ENCODE data around the gene SLC9A9.

The SLC9A9 gene

DNA sequence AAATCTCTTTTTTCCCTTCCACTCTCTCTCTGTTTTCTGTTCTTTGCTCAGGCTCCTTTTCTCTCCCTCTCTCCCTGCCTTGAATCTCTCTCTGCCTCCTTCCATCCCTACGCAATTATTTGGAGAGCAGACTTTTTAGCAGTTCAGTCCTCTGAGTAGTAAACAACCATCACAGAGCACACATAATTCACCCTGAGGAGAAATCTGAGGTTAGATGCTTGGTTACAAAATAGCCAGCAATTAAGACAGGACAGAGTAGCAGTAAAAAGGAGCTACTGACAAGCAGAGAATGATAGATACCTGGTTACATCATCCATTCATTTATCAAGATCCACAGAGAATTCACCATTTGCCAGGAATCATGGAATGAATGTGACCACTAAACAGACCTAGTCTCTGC is 25.5 kb downstream of the SLC9A9 start:
- Histone ChIP-seq H3K9me3 (ENCODE audit: low read length) (no peaks in the 10 kb centered on the region), H3K27ac (ENCODE audit: low read depth, low read length) (no peak overlapping the region), H3K9ac (ENCODE audit: low read length) (no peak overlapping the region), H3K4me3 (ENCODE audit: low read depth in 1 of 2, low read length in 2 of 2) (no peak overlapping the region), H3K27me3 (ENCODE audit: control insufficient read depth in 1 of 2, insufficient read depth in 2 of 2, low read length in 2 of 2) (no peaks in the 10 kb centered on the region), H3K4me1 (ENCODE audit: insufficient read depth, low read length) (peaks cover 34% of the 10 kb centered on the region), H3K36me3 (ENCODE audit: insufficient read depth, low read length) (no peaks in the 10 kb centered on the region)

DNA sequence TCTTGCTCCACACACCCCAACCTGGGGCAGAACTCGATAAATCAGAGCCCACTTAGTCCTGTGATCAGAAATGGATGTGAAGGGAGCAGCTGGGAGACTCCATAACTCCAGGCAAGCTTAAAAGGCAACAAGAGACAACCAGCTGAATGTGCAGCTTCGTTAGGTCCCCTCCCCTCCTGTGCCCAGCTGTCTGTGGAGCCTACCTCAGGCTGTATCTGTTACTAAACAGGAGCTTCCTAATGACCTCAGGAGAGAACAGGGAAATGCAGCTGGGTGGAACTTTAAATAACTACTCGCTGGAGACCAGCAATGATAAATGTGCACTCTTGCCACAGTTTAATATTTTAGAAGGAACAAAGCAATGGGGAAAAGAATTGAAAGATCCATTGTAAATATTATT is 25.9 kb downstream of the SLC9A9 start:
- no peak overlapping the region for H3K9ac ChIP-seq (ENCODE audit: low read length)
- peak overlapping the region; percentile 16 for H3K27ac ChIP-seq (ENCODE audit: low read depth, low read length)

DNA sequence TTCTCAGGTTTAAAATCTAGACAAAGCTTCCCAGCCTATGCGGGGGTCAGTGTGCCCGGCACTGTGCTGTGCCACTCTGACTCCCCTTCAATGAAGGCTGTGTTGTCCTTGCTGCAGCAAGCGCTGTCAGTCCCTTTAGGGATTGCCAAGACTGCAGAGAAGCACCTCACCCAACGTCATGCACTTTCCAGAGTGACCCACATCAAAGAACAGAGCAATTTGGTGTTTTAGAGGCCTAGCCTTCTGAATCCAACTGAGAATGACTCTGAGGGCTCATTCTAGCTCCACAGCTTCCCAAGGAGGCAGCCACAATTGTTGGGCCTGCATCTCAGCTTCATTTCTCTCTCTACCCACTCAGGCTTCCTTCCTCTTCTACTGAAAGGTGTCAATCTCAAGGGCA is 26.4 kb downstream of the SLC9A9 start:
- Histone ChIP-seq H3K9ac (ENCODE audit: low read length) (no peak overlapping the region), H3K27me3 (ENCODE audit: control insufficient read depth in 1 of 2, insufficient read depth in 2 of 2, low read length in 2 of 2) (no peaks in the 10 kb centered on the region), H3K27ac (ENCODE audit: low read depth, low read length) (peak overlapping the region; percentile 16), H3K36me3 (ENCODE audit: insufficient read depth, low read length) (no peaks in the 10 kb centered on the region), H3K4me3 (ENCODE audit: low read depth in 1 of 2, low read length in 2 of 2) (no peak overlapping the region), H3K4me1 (ENCODE audit: insufficient read depth, low read length) (peaks cover 25% of the 10 kb centered on the region), H3K9me3 (ENCODE audit: low read length) (no peaks in the 10 kb centered on the region)

More for the DNA sequence above, 25.9 kb downstream of the SLC9A9 start:
- Histone ChIP-seq H3K27me3 (ENCODE audit: control insufficient read depth in 1 of 2, insufficient read depth in 2 of 2, low read length in 2 of 2) (no peaks in the 10 kb centered on the region), H3K4me1 (ENCODE audit: insufficient read depth, low read length) (peaks cover 30% of the 10 kb centered on the region), H3K36me3 (ENCODE audit: insufficient read depth, low read length) (no peaks in the 10 kb centered on the region), H3K4me3 (ENCODE audit: low read depth in 1 of 2, low read length in 2 of 2) (no peak overlapping the region), H3K9me3 (ENCODE audit: low read length) (no peaks in the 10 kb centered on the region)

DNA sequence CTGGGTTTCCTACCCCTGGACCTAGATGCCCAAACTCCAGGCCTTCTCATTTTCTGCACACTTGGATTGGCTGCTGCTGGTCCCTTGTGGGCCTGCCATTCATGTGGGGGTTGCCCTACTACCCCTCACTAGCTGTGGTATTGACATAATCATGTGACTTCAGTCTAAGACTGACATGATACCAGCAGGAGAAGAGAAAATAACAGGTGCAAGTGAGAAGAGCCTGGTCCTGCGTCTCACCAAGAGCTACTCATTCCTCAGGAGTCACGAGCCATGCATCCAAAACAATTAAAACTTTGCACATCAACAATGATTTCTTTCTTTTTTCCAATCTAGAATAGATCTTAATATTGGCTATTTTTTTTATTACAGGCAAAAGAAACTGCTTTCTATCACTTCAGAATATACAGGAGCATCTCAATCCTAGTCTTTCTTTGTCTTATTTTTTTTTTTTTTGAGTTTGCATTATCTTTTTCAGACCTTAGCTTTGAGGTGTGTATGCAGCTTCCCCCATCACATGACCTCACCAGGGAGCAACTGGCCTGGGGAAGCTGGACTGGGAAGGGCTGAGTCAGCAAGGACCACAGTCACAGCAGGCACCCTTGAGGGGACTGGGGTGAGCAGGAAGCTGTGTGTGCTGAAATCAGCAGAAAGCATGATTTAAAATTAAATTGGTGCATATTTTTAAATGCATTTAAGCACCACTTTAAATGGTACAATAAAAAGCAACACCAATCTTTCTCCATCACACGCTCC is 27.6 kb downstream of the SLC9A9 start:
- H3K4me3 ChIP-seq (ENCODE audit: low read depth in 1 of 2, low read length in 2 of 2): no peak overlapping the region
- no peak overlapping the region for H3K9ac ChIP-seq (ENCODE audit: low read length)
- no peaks in the 10 kb centered on the region for H3K27me3 ChIP-seq (ENCODE audit: control insufficient read depth in 1 of 2, insufficient read depth in 2 of 2, low read length in 2 of 2)
- H3K27ac ChIP-seq (ENCODE audit: low read depth, low read length): no peak overlapping the region
- no peaks in the 10 kb centered on the region for H3K36me3 ChIP-seq (ENCODE audit: insufficient read depth, low read length)
- no peaks in the 10 kb centered on the region for H3K9me3 ChIP-seq (ENCODE audit: low read length)
- H3K4me1 ChIP-seq (ENCODE audit: insufficient read depth, low read length): peaks cover 17% of the 10 kb centered on the region

DNA sequence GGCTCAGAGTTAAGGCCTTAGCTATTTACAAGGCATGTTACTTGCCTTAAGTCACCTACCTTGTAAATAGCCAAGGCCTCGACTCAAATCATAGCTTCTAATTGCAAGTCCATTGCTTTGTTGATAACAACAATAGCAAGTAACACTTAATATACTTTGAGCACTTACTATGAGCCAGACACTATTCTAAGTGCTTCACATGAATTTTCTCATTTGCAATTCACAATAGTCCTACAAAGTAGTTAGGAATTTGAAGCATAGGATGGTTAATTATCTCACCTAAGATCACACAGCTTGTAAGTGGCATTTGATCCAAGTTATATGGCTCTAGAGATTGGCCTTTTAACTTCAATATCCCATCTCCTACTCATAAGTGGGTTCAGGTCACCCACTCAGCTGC is 28.4 kb downstream of the SLC9A9 start:
- Histone ChIP-seq H3K9ac (ENCODE audit: low read length) (no peak overlapping the region), H3K4me3 (ENCODE audit: low read depth in 1 of 2, low read length in 2 of 2) (no peak overlapping the region), H3K27ac (ENCODE audit: low read depth, low read length) (no peak overlapping the region), H3K4me1 (ENCODE audit: insufficient read depth, low read length) (peaks cover 17% of the 10 kb centered on the region), H3K36me3 (ENCODE audit: insufficient read depth, low read length) (no peaks in the 10 kb centered on the region), H3K27me3 (ENCODE audit: control insufficient read depth in 1 of 2, insufficient read depth in 2 of 2, low read length in 2 of 2) (no peaks in the 10 kb centered on the region), H3K9me3 (ENCODE audit: low read length) (no peaks in the 10 kb centered on the region)

DNA sequence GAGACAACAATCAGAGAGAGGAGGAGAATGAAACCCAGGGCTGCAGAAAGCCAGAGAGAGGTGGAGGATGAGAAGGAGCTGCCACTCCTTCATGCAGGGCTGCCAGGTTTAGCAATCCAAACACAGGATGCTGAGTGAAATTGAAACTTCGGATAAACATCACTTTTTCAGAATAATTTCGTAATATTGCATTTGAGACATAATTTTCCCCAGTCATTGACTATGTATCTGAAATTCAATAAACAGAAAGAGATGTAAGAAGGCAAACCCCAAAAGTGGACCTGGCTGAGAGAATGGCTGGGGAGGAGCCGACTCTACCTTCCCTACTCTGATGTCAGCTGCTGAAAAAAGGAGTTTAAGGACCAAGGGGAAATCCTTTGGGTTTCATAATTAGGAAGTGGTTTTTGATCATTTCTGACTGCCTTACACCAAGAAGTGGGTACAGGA is 33.8 kb downstream of the SLC9A9 start:
- H3K27ac ChIP-seq (ENCODE audit: low read depth, low read length): no peak overlapping the region
- H3K9me3 ChIP-seq (ENCODE audit: low read length): no peaks in the 10 kb centered on the region
- H3K36me3 ChIP-seq (ENCODE audit: insufficient read depth, low read length): no peaks in the 10 kb centered on the region
- no peak overlapping the region for H3K9ac ChIP-seq (ENCODE audit: low read length)
- H3K4me3 ChIP-seq (ENCODE audit: low read depth in 1 of 2, low read length in 2 of 2): no peak overlapping the region
- no peaks in the 10 kb centered on the region for H3K27me3 ChIP-seq (ENCODE audit: control insufficient read depth in 1 of 2, insufficient read depth in 2 of 2, low read length in 2 of 2)
- peaks cover 13% of the 10 kb centered on the region for H3K4me1 ChIP-seq (ENCODE audit: insufficient read depth, low read length)

DNA sequence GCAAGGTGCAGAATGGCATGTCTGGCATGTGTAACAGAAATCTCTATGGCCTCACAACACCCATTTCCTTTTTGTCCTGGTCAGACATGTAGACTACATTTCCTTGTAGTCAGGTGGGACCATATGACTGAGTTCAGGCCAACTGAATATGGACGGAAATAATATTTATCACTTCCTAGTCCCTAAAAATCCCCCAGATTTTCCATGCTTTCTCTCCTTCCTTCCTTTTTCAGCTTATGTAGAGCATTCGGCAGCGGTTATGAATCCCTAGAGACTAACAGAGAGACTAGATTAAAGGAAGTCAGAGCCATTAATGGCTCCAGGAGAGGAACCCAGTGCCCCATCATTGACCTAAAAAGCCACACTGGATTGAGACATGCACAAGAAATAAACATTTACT is 35.8 kb downstream of the SLC9A9 start:
- Histone ChIP-seq H3K9ac (ENCODE audit: low read length) (no peak overlapping the region), H3K27me3 (ENCODE audit: control insufficient read depth in 1 of 2, insufficient read depth in 2 of 2, low read length in 2 of 2) (no peaks in the 10 kb centered on the region), H3K4me3 (ENCODE audit: low read depth in 1 of 2, low read length in 2 of 2) (no peak overlapping the region), H3K27ac (ENCODE audit: low read depth, low read length) (no peak overlapping the region), H3K36me3 (ENCODE audit: insufficient read depth, low read length) (no peaks in the 10 kb centered on the region), H3K9me3 (ENCODE audit: low read length) (no peaks in the 10 kb centered on the region), H3K4me1 (ENCODE audit: insufficient read depth, low read length) (peaks cover 20% of the 10 kb centered on the region)

DNA sequence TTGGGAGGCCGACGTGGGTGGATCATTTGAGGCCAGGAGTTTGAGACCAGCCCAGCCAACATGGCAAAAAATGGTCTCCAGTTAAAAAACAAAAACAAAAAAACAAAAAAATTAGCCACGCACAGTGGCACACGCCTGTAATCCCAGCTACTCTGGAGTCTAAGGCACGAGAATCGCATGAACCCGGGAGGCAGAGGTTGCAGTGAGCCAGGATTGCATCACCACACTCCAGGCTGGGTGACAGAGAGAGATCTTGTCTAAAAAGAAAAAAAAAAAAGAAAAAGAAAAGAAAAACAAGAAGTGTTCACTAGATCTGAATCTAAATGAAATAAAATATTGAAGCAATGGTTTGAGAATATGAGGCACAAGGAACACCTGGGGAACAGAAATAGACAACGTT is 36.7 kb downstream of the SLC9A9 start:
- no peaks in the 10 kb centered on the region for H3K36me3 ChIP-seq (ENCODE audit: insufficient read depth, low read length)
- H3K9me3 ChIP-seq (ENCODE audit: low read length): no peaks in the 10 kb centered on the region
- H3K9ac ChIP-seq (ENCODE audit: low read length): no peak overlapping the region
- no peak overlapping the region for H3K4me3 ChIP-seq (ENCODE audit: low read depth in 1 of 2, low read length in 2 of 2)
- no peaks in the 10 kb centered on the region for H3K27me3 ChIP-seq (ENCODE audit: control insufficient read depth in 1 of 2, insufficient read depth in 2 of 2, low read length in 2 of 2)
- H3K4me1 ChIP-seq (ENCODE audit: insufficient read depth, low read length): peaks cover 20% of the 10 kb centered on the region
- no peak overlapping the region for H3K27ac ChIP-seq (ENCODE audit: low read depth, low read length)

DNA sequence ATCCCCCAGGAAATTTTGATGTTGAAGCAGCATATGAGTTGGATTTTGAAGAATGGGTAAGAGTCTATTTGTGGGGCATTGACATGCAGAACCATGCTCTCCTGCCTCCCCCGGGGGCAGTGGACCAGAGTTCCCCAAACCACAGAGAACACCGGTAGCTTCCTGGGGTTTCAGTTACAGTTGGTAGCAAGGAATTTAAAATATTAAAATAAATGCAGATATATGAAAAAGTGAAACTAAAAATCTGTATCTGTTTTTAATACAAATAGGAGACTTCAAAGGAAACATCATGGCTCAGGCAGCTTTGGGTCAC is 37.4 kb downstream of the SLC9A9 start:
- peak overlapping the region; percentile 8 for H3K27ac ChIP-seq (ENCODE audit: low read depth, low read length)
- H3K9ac ChIP-seq (ENCODE audit: low read length): no peak overlapping the region
- no peaks in the 10 kb centered on the region for H3K27me3 ChIP-seq (ENCODE audit: control insufficient read depth in 1 of 2, insufficient read depth in 2 of 2, low read length in 2 of 2)
- H3K36me3 ChIP-seq (ENCODE audit: insufficient read depth, low read length): no peaks in the 10 kb centered on the region
- peaks cover 20% of the 10 kb centered on the region for H3K4me1 ChIP-seq (ENCODE audit: insufficient read depth, low read length)
- H3K9me3 ChIP-seq (ENCODE audit: low read length): no peaks in the 10 kb centered on the region
- H3K4me3 ChIP-seq (ENCODE audit: low read depth in 1 of 2, low read length in 2 of 2): no peak overlapping the region

DNA sequence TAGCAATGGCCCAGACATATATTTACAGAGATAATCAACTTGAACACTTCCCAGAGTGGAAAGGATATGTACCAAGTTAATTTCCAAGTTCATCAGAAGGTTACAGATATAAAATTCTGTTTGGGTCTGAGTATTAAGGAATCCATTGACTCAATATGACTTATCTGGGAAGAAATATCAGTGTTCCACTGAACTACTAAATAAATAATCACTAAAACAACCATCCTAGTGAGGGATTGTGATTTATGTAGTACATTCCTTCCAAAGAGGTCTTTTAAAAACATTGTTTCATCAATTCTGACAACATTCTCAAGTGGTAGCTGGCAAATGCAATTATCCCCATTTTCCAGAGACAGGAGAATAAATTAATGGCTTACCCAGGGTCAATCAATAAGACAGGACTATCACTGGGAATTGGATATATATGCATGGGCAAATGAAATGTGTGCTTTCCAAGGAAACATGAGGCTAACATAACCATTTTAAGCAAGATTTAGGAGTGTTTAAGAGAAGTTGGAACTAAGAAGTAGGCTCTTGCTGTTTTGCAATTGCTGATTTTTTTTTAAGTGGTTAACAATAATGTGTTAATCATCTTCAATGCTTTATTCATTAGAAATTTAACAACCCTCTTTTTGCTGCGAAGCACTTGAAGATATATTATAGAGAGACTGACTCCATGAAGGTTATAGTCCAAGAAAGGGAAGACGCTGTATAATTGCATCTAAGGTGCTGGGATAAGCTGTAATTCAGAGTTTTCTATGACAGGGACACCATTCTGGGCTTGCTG is 37.9 kb downstream of the SLC9A9 start:
- Histone ChIP-seq H3K27ac (ENCODE audit: low read depth, low read length) (peak overlapping the region; percentile 8), H3K9me3 (ENCODE audit: low read length) (no peaks in the 10 kb centered on the region), H3K27me3 (ENCODE audit: control insufficient read depth in 1 of 2, insufficient read depth in 2 of 2, low read length in 2 of 2) (no peaks in the 10 kb centered on the region), H3K4me3 (ENCODE audit: low read depth in 1 of 2, low read length in 2 of 2) (no peak overlapping the region), H3K36me3 (ENCODE audit: insufficient read depth, low read length) (no peaks in the 10 kb centered on the region), H3K9ac (ENCODE audit: low read length) (no peak overlapping the region), H3K4me1 (ENCODE audit: insufficient read depth, low read length) (peaks cover 20% of the 10 kb centered on the region)

DNA sequence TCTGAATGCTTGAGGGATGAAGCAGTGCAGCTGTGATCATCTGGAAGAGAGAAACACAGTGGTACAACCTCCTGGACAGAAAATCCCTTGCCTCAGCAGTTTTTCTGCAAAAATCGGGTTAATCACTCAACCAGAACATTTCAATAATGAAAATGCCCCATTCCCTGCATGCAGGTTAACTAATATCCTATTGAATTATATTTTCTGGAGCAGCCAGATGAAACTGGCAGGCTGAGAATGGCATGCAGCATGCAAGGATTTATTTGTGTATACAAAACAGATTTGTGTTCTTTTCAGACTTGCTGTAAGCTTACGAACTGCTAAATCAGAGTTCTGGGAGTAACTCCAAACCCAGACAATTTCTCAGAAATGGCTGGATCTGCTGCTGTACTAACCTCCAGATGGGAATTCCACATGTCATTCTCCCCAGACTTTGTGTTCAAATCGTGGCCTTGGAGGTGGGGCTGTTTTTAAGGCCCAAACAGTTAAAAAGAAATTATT is 39.1 kb downstream of the SLC9A9 start:
- Histone ChIP-seq H3K27ac (ENCODE audit: low read depth, low read length) (no peak overlapping the region), H3K36me3 (ENCODE audit: insufficient read depth, low read length) (no peaks in the 10 kb centered on the region), H3K4me1 (ENCODE audit: insufficient read depth, low read length) (peaks cover 20% of the 10 kb centered on the region), H3K9me3 (ENCODE audit: low read length) (no peaks in the 10 kb centered on the region), H3K4me3 (ENCODE audit: low read depth in 1 of 2, low read length in 2 of 2) (no peak overlapping the region), H3K27me3 (ENCODE audit: control insufficient read depth in 1 of 2, insufficient read depth in 2 of 2, low read length in 2 of 2) (no peaks in the 10 kb centered on the region), H3K9ac (ENCODE audit: low read length) (no peak overlapping the region)
